Measurements from ENCODE around the gene ADGRF3.

ADGRF3 gene, protein sequence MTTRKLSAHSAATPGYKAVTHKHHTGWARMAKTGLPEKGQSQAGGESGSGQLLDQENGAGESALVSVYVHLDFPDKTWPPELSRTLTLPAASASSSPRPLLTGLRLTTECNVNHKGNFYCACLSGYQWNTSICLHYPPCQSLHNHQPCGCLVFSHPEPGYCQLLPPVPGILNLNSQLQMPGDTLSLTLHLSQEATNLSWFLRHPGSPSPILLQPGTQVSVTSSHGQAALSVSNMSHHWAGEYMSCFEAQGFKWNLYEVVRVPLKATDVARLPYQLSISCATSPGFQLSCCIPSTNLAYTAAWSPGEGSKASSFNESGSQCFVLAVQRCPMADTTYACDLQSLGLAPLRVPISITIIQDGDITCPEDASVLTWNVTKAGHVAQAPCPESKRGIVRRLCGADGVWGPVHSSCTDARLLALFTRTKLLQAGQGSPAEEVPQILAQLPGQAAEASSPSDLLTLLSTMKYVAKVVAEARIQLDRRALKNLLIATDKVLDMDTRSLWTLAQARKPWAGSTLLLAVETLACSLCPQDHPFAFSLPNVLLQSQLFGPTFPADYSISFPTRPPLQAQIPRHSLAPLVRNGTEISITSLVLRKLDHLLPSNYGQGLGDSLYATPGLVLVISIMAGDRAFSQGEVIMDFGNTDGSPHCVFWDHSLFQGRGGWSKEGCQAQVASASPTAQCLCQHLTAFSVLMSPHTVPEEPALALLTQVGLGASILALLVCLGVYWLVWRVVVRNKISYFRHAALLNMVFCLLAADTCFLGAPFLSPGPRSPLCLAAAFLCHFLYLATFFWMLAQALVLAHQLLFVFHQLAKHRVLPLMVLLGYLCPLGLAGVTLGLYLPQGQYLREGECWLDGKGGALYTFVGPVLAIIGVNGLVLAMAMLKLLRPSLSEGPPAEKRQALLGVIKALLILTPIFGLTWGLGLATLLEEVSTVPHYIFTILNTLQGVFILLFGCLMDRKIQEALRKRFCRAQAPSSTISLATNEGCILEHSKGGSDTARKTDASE

DNA sequence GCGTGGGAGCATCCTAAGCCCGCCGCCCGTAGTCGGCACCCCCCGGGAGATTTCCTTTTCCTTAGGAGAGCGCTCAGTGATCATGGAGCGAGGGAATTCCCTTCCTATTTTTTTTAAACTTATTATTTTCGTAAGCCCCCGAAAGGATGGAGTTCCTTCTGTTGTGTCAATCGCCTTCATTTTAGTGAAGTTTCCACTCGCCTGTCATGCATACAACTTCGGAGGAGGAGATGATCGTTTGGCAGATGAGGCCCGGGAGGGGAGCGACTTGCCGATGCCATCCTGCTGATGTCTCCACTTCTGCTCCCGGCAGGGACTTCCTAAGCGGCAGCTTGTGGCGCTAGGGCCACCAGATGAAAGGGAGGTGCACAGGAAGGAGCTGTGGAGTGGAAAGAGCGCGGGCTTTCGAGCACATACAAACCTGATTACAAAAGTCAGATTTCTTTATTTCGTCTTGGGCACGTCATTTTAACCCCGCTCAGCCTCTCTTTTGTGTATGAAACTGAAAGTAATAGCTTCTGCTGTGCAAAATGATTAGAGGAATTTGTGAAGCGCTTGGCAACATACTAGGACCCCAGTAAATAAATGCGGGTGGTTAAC is at the start of gene ADGRF3:
Gene ADGRF3, minus strand, starts transcription at position 336 of the 600 bp plus-strand sequence. CDS start 555 bp downstream, outside the sequence.
- peak within 1 kb of the TSS; percentile 87 for H3K27ac ChIP-seq

DNA sequence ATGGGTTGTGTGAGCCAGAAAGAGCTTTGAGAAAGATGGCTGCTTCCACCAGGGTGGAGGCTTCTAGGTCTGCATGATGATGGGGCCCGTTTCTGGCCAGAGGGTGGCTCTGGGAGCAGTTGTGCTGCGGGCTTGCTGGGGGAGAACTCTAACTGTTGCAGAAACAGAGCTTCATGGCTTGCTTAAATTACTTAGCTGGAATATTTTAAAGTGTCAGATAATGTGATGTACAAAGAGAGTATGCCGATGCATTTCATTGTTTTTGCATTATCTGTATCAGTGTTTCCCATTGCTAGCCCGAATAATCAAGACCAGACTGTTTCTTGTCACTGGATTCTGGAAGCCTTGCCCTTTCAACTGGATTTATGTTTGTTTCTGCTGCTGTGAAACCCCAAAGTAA is 48.8 kb upstream of the ADGRF3 start:
- TF ChIP-seq ZFX (IDR thresholded peaks at IDR 0.05) = no peak
- TF ChIP-seq, protein P1, sequence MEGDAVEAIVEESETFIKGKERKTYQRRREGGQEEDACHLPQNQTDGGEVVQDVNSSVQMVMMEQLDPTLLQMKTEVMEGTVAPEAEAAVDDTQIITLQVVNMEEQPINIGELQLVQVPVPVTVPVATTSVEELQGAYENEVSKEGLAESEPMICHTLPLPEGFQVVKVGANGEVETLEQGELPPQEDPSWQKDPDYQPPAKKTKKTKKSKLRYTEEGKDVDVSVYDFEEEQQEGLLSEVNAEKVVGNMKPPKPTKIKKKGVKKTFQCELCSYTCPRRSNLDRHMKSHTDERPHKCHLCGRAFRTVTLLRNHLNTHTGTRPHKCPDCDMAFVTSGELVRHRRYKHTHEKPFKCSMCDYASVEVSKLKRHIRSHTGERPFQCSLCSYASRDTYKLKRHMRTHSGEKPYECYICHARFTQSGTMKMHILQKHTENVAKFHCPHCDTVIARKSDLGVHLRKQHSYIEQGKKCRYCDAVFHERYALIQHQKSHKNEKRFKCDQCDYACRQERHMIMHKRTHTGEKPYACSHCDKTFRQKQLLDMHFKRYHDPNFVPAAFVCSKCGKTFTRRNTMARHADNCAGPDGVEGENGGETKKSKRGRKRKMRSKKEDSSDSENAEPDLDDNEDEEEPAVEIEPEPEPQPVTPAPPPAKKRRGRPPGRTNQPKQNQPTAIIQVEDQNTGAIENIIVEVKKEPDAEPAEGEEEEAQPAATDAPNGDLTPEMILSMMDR (conservative IDR thresholded peaks at IDR 0.05) = no peak
- H3K27ac ChIP-seq = no peak overlapping the region

More for the DNA sequence above, at the start of gene ADGRF3:
- no peak for TF ChIP-seq ZFX (IDR thresholded peaks at IDR 0.05)
- TF ChIP-seq, protein P1 (conservative IDR thresholded peaks at IDR 0.05) = no peak

DNA sequence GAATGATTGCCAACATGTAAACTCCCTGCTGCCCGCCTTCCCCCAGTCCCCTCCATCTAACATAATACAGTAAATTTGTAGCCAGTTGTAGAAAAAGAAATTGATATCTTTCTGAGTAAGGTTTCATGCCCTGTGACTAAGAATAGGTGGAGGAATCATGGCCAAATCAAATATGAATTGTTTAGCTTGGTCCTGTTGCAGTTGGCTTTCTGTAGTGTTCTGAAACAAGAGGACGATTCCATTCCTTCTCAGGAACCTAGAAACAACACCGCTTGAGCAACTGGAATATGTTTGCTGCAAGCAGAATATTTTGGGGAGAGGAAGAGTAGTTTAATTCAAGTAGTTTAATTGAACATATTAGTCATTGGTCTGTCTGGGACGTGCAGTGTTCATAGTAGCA is 48.1 kb upstream of the ADGRF3 start:
- TF ChIP-seq ZFX (IDR thresholded peaks at IDR 0.05) = no peak
- TF ChIP-seq, protein P1 (conservative IDR thresholded peaks at IDR 0.05) = no peak
- H3K27ac ChIP-seq = no peak overlapping the region

DNA sequence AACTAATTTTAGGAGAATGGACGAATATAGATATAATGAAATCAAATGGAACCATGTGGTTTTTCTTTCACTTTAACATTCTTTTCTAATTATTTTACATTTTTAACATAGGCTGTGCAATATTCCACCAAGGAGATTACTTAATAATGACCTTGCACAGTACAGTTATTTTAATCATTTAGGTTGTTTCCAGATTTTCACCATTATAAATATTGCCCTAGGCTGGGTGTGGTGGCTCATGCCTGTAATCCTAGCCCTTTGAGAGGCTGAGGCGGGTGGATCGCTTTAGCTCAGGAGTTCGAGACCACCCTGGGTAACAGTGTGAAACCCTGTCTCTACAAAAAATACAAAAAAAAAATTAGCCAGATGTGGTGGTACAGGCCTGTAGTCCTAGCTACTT is 40.6 kb upstream of the ADGRF3 start:
- no peak for TF ChIP-seq ZFX (IDR thresholded peaks at IDR 0.05)
- TF ChIP-seq, protein P1 (conservative IDR thresholded peaks at IDR 0.05) = no peak

DNA sequence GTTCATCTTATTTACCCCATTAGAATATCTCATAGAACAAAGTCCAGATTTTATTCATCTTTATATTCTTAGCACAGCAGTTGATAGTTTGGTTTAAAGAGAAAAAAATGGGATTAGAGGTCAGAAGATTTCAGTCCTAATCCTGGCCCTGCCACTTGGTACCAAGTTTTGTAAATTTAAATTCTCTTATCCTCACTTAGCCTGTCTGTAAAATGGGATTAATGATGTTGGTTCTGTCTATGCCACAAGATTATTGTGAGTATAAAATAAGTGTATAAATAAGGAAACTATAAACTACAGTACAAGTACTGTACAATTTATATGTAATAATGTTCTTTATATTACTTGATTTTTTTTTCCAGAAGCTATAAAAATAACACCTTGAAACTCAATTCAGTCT is 38.0 kb upstream of the ADGRF3 start:
- TF ChIP-seq ZFX (IDR thresholded peaks at IDR 0.05) = no peak
- TF ChIP-seq, protein P1 (conservative IDR thresholded peaks at IDR 0.05) = no peak
- no peak overlapping the region for H3K27ac ChIP-seq

More for the DNA sequence above, 40.6 kb upstream of the ADGRF3 start:
- no peak overlapping the region for H3K27ac ChIP-seq

DNA sequence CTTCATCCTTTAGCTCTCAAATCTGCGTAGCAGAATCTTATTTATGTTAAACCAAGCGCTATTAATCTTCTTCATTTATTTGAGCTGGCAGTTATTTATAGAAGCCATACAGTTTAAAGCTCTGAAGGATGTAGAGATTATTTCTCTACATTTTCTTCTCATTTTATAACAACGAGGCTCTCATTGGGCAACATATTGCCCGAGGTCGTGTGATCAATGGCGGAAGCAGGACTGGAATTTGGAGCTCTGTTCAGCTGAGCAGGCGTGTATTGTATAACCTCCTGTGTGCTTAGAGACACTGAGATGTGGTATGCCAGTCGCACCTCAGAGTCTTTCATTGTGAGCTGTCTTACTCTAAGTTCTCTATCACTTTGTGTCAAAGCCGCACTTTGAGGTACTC is 37.6 kb upstream of the ADGRF3 start:
- no peak overlapping the region for H3K27ac ChIP-seq
- TF ChIP-seq, protein P1 (conservative IDR thresholded peaks at IDR 0.05) = no peak
- TF ChIP-seq ZFX (IDR thresholded peaks at IDR 0.05) = no peak

Data from C4-2B (cell line).